ENCODE data around the gene PLEKHA7.
"Not testable (repeated sequence)": the region's sequence is repeated elsewhere in the genome, so short reads cannot be mapped to it uniquely, and the experiment has no call there.

PLEKHA7 gene

DNA sequence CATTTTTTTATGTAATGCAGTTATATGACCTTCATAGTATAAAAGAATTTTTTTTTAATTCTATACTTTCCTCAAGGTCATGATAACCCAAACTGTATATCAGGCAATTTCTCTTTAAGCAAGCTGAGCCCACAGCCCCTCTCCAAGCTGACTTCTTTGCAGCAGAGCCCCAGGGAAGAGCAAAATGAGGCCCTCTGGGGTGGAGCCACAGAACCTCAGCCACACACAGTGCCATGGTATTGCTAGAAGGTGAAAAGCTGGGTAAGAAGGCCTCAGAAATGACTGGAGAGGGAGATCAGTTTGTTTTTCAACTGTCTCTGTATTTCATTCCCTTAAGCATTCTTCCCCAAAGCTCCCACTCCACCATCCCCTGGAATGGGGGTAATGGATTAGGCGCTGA lies 108.8 kb downstream of the PLEKHA7 start:
- no peak for DNase-seq

GRCh38 chr11:16904761-16905160 lies 109.5 kb downstream of the PLEKHA7 start:
- not testable (repeated sequence) for DNase-seq

DNA sequence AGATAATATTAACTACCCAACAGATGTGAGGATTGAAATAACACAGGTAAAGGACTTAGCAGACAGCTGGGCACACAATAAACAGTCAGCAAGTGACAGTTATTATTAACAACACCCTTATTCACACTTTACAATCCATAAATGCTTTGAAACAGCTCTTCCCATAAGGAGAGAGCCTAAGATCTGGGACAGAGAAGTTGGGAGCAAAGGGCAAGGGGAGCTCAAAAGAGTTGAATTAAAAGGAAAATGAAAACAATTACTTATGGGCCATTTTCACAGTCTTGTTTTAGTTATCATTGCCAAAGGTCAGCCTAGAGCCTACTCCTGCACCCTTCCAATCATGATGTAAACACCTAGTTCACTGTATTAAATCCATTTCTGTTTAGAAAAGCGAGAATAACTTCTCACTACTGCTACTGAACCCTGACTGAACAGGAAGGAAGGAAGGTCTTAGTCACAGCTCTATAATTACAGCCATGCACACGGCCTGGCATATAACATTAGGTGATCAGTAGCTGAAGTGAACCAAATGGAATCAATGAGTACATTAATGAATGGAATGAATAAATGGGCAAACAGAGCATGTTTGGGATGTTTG lies 111.3 kb downstream of the PLEKHA7 start:
- DNase-seq = no peak

DNA sequence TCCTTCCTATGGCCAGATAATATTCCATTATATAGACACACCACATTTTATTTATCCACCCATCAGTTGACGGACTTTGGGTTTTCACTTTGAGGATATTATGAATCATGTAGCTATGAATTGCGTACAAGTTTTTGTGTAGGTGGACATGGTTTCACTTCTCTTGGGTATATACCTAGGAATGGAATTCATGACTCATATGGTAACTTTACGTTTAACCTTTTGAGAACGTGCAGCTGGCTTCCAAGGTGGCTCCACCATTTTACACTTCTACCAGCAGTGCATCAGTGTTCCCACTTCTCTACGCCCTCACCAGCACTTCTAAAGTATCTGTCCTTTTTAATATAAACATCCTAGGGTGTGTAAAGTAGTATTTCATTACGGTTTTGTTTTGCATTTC lies 112.0 kb downstream of the PLEKHA7 start:
- DNase-seq = no peak

DNA sequence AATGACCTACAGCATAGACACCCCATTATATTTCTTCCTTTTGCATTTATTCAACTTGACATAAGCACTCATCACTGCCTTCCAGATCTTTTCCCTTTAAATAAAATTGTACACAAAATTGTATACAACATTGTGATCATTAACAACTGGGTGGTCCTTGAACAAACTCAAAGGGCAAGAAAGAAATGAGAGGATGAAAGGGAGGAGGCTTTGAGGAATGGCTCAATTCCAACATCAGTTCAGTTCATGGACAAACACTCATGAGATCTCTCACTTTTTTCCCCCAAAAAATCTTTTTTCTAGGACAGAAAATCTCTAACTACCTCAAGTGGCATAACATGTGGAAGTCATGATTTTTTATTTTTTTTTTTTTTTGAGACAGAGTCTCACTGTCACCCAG lies 113.7 kb downstream of the PLEKHA7 start:
- no peak for DNase-seq

DNA sequence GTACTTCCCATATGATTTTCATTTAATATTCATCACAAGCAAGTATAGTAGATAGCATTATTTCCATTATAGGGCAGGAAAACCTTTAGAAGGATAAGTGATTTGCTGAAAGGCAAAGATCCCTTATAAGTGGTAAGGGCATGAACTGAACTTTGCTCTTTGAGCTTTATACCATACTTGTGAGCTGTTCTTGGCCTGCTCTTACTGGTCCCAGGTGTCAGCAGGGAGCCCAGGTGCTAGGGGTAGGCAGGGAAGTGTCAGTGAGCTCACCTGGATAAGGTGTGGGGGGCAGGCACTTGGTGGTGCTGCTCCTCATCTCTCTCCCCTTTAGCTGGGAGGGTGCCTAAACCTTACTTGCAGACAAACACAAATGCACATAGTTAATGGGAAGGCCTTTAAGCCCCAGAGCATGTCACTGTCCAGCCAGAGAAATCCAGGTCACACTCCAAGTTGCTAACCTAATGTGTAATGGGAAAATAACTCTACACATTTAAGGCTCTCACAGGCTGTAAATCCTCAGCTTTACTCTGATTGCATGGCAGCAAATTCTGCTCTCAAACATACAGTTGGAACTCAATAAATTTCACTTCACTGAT lies 114.4 kb downstream of the PLEKHA7 start:
- no peak for DNase-seq

GRCh38 chr11:16898274-16898985 lies 115.8 kb downstream of the PLEKHA7 start:
- DNase-seq = no peak

DNA sequence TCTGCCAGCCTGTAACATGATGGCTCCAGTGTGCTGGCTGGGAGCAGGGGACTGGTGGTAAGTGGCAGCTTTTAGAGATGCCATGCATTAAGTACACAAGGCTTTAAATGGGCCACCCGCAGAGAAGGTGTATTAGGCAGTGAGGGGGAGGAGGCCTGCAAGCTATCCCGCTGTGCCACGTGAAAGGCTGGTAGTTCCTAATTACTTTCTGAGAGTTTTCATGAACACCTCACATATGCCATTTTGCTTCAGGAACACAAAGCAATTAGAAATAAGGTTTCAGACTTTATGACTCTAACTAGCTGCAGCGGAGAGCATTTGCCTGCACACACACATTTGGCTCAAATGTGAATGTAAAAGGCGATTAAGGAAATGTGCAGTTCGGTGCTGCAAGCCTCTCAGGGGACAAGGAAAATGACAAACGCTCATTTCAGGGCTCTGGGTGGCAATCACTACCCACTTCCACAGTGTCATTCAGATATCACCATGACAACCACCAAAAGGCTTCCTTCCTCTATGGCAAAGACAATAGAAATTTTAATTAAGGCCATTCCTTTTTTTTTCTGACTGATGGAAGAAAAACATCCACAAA lies 116.6 kb downstream of the PLEKHA7 start:
- DNase-seq = no peak

- DNase-seq = no peak
These were observed 117.3 kb downstream of the PLEKHA7 start for GRCh38 chr11:16896729-16897469.

DNA sequence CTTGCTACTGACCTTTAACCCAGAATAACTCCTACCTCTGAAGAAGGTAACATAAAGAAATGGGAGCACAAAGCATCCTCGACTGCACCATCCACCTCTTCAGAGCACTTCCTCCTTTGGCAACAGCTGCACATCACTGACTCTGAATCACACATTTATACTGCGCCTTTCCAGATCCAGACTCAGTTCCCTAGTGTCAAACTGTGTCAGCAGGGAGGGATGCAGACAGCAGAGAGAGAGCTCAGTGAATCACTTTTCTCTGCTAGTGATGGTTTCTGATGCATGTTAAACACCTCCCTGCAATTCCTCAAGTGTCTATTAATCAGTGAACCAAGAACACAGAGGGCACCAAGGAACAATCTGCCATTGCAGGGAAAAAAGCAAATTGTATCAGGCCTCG lies 118.9 kb downstream of the PLEKHA7 start:
- DNase-seq = no peak

- no peak for DNase-seq
These were observed 120.7 kb downstream of the PLEKHA7 start for GRCh38 chr11:16893456-16894066.

DNA sequence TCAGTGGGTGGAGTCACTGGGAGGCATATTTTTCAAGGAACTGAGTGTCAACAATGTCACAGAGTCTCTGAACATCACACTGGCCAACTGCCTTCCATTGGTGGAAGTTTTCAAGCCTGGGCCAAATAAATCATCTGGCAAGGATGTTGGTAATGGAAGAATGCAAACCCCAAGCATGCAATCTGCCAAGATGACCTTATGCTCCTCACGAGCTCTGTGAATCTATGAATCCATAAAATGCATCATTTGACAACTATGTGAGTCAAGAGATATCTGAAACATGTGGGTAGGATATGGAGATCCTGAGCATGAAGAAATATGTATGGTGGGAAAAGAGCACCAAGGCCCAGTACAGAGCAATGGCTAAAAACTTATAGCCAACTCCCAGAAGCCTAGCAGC lies 122.2 kb downstream of the PLEKHA7 start:
- DNase-seq = no peak

- DNase-seq = no peak
These were observed 123.0 kb downstream of the PLEKHA7 start for GRCh38 chr11:16891165-16891564.

DNA sequence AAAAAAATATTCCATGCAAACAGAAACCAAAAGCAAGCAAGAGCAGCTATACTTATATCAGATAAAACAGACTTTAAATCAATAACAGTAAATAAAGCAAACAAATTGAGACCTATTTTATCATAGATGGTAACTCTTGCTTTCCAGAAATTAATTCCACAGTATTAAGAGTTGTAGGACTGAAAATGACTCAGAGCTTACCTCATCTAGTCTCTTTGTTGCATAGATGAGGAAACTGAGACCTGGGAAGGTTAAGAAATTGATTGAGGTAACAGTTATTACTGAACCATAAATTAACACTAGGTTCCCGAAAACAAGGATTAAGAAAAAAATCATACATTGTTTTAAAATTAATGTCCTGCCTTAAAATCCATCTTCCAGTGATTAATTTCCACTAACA lies 123.8 kb downstream of the PLEKHA7 start:
- DNase-seq = no peak

GRCh38 chr11:16889905-16890304 lies 124.3 kb downstream of the PLEKHA7 start:
- no peak for DNase-seq

- DNase-seq = not testable (repeated sequence)
These were observed 125.2 kb downstream of the PLEKHA7 start for GRCh38 chr11:16889010-16889409.

- not testable (repeated sequence) for DNase-seq
These were observed 126.3 kb downstream of the PLEKHA7 start for GRCh38 chr11:16887887-16888286.

- DNase-seq = no peak
These were observed 131.0 kb downstream of the PLEKHA7 start for GRCh38 chr11:16883174-16883573.

- no peak for DNase-seq
These were observed 132.4 kb downstream of the PLEKHA7 start for GRCh38 chr11:16881766-16882165.

DNA sequence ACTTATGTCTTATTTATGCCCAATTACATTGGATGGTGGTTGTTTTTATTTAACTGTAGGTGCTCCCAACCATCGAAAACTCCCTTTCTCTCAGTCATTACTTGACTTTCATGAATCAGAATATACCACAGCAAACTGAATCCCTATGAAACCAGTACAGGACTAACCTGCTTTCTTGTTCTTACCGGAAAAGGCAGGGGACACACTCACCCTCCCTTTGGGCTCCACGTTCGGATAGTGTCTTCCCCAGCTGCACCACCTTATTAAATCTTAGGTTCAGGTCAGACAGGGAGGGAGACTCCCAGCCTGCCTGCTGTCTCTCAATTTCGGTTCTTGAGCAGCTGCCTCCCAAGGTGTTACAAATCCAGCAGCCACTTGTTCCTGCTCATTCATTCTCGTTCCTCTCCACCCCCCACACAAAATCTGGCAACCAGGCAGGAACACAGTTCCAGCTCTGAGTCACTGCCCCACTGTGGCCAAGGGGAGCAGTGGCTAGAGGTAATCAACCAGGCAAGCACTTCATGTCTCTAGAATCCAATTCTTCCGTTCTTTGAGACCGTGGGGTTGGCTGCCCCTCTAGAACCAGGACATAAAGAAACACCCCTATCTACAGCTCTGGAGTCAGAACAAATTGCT lies 133.0 kb downstream of the PLEKHA7 start:
- no peak for DNase-seq

GRCh38 chr11:16880184-16880801 lies 133.9 kb downstream of the PLEKHA7 start:
- no peak for DNase-seq

- no peak for DNase-seq
These were observed 134.5 kb downstream of the PLEKHA7 start for GRCh38 chr11:16879690-16880089.

All from central memory CD4-positive, alpha-beta T cell (primary cell).